K562 (cell line): ENCODE data around the gene PDE2A. TPM values are rescaled to one million over a fixed set of nuclear protein-coding genes. Genes with fewer than 3 reads are reported as not detected.
A peak's percentile ranks its signal among the peaks of the same experiment; 100 is the strongest.

Source experiments
- BMI1 ChIP-seq: fragments of 150-350 bp; IDR thresholded peaks from 2 replicates; pipeline ENCODE4 v1.6.1; 2014; ENCODE audit warnings: low read length
- CBFA2T3 ChIP-seq: fragments of 450-650 bp; IDR thresholded peaks from 2 replicates; pipeline ENCODE4 v1.6.1; 2017
- DEAF1 ChIP-seq: fragments of 450-650 bp; formaldehyde crosslinking; IDR thresholded peaks from 2 replicates; pipeline ENCODE4 v1.4.0; 2020; ENCODE audit warnings: mild to moderate bottlenecking, moderate library complexity
- ELF2 ChIP-seq: fragments of 250-450 bp; sonication (Bioruptor Pico); IDR thresholded peaks from 2 replicates; pipeline ENCODE4 v1.5.0; 2021; ENCODE audit warnings: mild to moderate bottlenecking
- ELF4 ChIP-seq: fragments of 450-650 bp; formaldehyde crosslinking; IDR thresholded peaks from 2 replicates; pipeline ENCODE4 v1.4.0; 2022; ENCODE audit warnings: missing genetic modification characterization
- FOS ChIP-seq: IDR thresholded peaks from 3 replicates; pipeline ENCODE4 v1.6.1; 2011; ENCODE audit not compliant: insufficient read length; ENCODE audit errors: extremely low read depth
- HBP1 ChIP-seq: fragments of 450-650 bp; formaldehyde crosslinking; IDR thresholded peaks from 2 replicates; pipeline ENCODE4 v1.4.0; 2022; ENCODE audit warnings: missing genetic modification characterization
- HIVEP1 ChIP-seq: fragments of 250-450 bp; sonication (Bioruptor Pico); IDR thresholded peaks from 2 replicates; pipeline ENCODE4 v1.4.0; 2020; ENCODE audit warnings: mild to moderate bottlenecking
- HMGN3 ChIP-seq: IDR thresholded peaks from 2 replicates; pipeline ENCODE4 v1.6.1; 2011; ENCODE audit warnings: borderline replicate concordance, low read depth, mild to moderate bottlenecking, mixed read lengths, low read length; ENCODE audit not compliant: insufficient read length; ENCODE audit errors: extremely low read depth
- KDM1A ChIP-seq, 2 experiments: fragments of 450-650 bp; IDR thresholded peaks; 2 replicates each; pipeline ENCODE4 v1.6.1; 2016; ENCODE audit warnings: mild to moderate bottlenecking in 2 of 2
- MAFG ChIP-seq: fragments of 450-650 bp; conservative IDR thresholded peaks from 2 replicates; pipeline ENCODE4 v1.6.1; 2016; ENCODE audit warnings: missing genetic modification characterization, missing compliant biosample characterization
- NCOA6 ChIP-seq: fragments of 450-650 bp; IDR thresholded peaks from 2 replicates; pipeline ENCODE4 v1.6.1; 2017; ENCODE audit warnings: mild to moderate bottlenecking
- NCOR1 ChIP-seq: fragments of 450-650 bp; IDR thresholded peaks from 2 replicates; pipeline ENCODE4 v1.6.1; 2016; ENCODE audit warnings: mild to moderate bottlenecking, moderate library complexity
- NFE2L1 ChIP-seq: fragments of 450-650 bp; IDR thresholded peaks from 2 replicates; pipeline ENCODE4 v1.6.1; 2016; ENCODE audit warnings: missing genetic modification characterization, low read depth, mild to moderate bottlenecking, missing compliant biosample characterization, moderate library complexity, borderline replicate concordance
- PCBP2 ChIP-seq: fragments of 200-400 bp; formaldehyde crosslinking; IDR thresholded peaks from 2 replicates; pipeline ENCODE4 v1.6.1; 2018; ENCODE audit warnings: low read length, low read depth, mild to moderate bottlenecking, moderate library complexity; ENCODE audit not compliant: poor library complexity, severe bottlenecking
- PRPF4 ChIP-seq: fragments of 200-400 bp; formaldehyde crosslinking; IDR thresholded peaks from one replicate; pipeline ENCODE4 v1.6.1; 2017; ENCODE audit warnings: low read length, low read depth, mild to moderate bottlenecking; ENCODE audit not compliant: insufficient read depth, poor library complexity, severe bottlenecking
- SAFB2 ChIP-seq: fragments of 200-400 bp; formaldehyde crosslinking; IDR thresholded peaks from 2 replicates; pipeline ENCODE4 v1.6.1; 2018; ENCODE audit warnings: borderline replicate concordance, low read length, low read depth, moderate library complexity; ENCODE audit not compliant: severe bottlenecking
- SIN3B ChIP-seq: fragments of 450-650 bp; IDR thresholded peaks from 2 replicates; pipeline ENCODE4 v1.6.1; 2017; ENCODE audit warnings: low read depth, mild to moderate bottlenecking, moderate library complexity
- UBTF ChIP-seq, 2 experiments: IDR thresholded peaks; 2 replicates each; pipeline ENCODE4 v1.6.1; 2012; ENCODE audit warnings: improper control_type of control experiment in 2 of 2, low read depth in 2 of 2, low read length in 2 of 2, borderline replicate concordance in 1 of 2
- USF2 ChIP-seq: sonication (generic); formaldehyde crosslinking; IDR thresholded peaks from 2 replicates; pipeline ENCODE4 v1.5.0; 2020; ENCODE audit warnings: missing genetic modification reagents
- ZNF124 ChIP-seq: sonication (generic); formaldehyde crosslinking; IDR thresholded peaks from 2 replicates; pipeline ENCODE4 v1.8.1; 2022; ENCODE audit warnings: missing genetic modification reagents
- ZNF511 ChIP-seq: sonication (generic); formaldehyde crosslinking; IDR thresholded peaks from 2 replicates; pipeline ENCODE4 v1.8.0; 2022; ENCODE audit warnings: mild to moderate bottlenecking, missing genetic modification reagents
- polyA plus RNA-seq, 8 experiments: library from polyadenylated mRNA; depleted of rRNA in 4 of 8; stranded (reverse) in 5 of 8; unstranded in 3 of 8; fragments of >200 nt; fragmentation: Nextera tagmentation in 2 of 8; fragmentation: Illumina TruSeq in 1 of 8; extraction: Ambion mirVana in 2 of 8; extraction: Trizol in 1 of 8; gene quantifications; 2 replicates each; pipeline versions ENCODE4 v1.2.1 to v1.2.3, GENCODE V29; 2011 to 2014; ENCODE audit warnings: inconsistent platforms in 1 of 8, missing spikeins in 1 of 8
- total RNA-seq, 7 experiments: library from RNA; depleted of rRNA in 6 of 7; stranded (reverse); fragments of >200 nt in 6 of 7; fragmentation: Illumina TruSeq in 2 of 7; extraction: Trizol in 2 of 7; gene quantifications; 2 replicates each; pipeline versions ENCODE4 v1.2.1 to v1.2.3, GENCODE V29; 2011 to 2021; ENCODE audit warnings: low replicate concordance in 1 of 7

Gene PDE2A
- total and polyA plus RNA-seq, 9 of the 15 experiments (the other 6 are each of a cell fraction or from before 2014, with no cell fraction given), result 0.07 to 15.2 (median 1.6) TPM; not detected in 1

GRCh38 chr11:72652873-72653630 lies 21.2 kb downstream of the PDE2A start (continued):
- no peak for TF ChIP-seq ZNF511
- no peak for TF ChIP-seq HIVEP1 (CRISPR knock-in tag)
- peak; percentile 52; the same call in 1 of the 2 replicates for TF ChIP-seq ELF4 (CRISPR knock-in tag)
- TF ChIP-seq UBTF (IDR thresholded peaks at IDR 0.05; ENCODE audit: borderline replicate concordance in 1 of 2, low read depth in 2 of 2, low read length in 2 of 2), result no peak
- TF ChIP-seq ELF2, result no peak
- no peak for TF ChIP-seq USF2 (CRISPR knock-in tag)
- TF ChIP-seq HBP1 (CRISPR knock-in tag), result no peak
- TF ChIP-seq FOS, result no peak
- TF ChIP-seq KDM1A (IDR thresholded peaks at IDR 0.05), result peak; percentile 58 to 61; a peak in 2 of 4 replicates
- no peak for TF ChIP-seq NCOA6
- no peak for TF ChIP-seq DEAF1 (CRISPR knock-in tag)
- TF ChIP-seq MAFG (tag), result no peak
- TF ChIP-seq SAFB2, result no peak
- TF ChIP-seq CBFA2T3, result peak; percentile 93
- no peak for TF ChIP-seq ZNF124
- TF ChIP-seq HMGN3, result no peak
- TF ChIP-seq NCOR1, result peak; percentile 83
- no peak for TF ChIP-seq BMI1
- no peak for TF ChIP-seq SIN3B
- no peak for TF ChIP-seq PRPF4
- no peak for TF ChIP-seq NFE2L1 (tag)
- no peak for TF ChIP-seq PCBP2
